SK-N-SH treated with all-trans-retinoic acid at 6 μM for 48 hours (cell line): ENCODE data around the gene NME8.

Experiments used
- BACH2 ChIP-seq: fragments of 250-450 bp; sonication (Bioruptor Pico); IDR thresholded peaks from 2 replicates; pipeline ENCODE4 v1.9.0; 2021; ENCODE audit warnings: mild to moderate bottlenecking, borderline replicate concordance
- GLIS3 ChIP-seq: fragments of 250-450 bp; sonication (Bioruptor Pico); IDR thresholded peaks from 2 replicates; pipeline ENCODE4 v1.5.0; 2020; ENCODE audit warnings: mild to moderate bottlenecking, moderate library complexity
- PPARA ChIP-seq: fragments of 250-450 bp; sonication (Bioruptor Pico); IDR thresholded peaks from 2 replicates; pipeline ENCODE4 v1.5.0; 2020; ENCODE audit warnings: mild to moderate bottlenecking, borderline replicate concordance
- RARB ChIP-seq: fragments of 250-450 bp; sonication (Bioruptor Pico); IDR thresholded peaks from 2 replicates; pipeline ENCODE4 v1.8.0; 2021; ENCODE audit warnings: mild to moderate bottlenecking, moderate library complexity
- SNAI2 ChIP-seq: fragments of 250-450 bp; sonication (Bioruptor Pico); IDR thresholded peaks from 2 replicates; pipeline ENCODE4 v1.5.0; 2020; ENCODE audit warnings: mild to moderate bottlenecking, moderate library complexity
- TOX ChIP-seq: fragments of 250-450 bp; sonication (Bioruptor Pico); IDR thresholded peaks from 2 replicates; pipeline ENCODE4 v1.8.0; 2021; ENCODE audit warnings: mild to moderate bottlenecking, moderate library complexity, borderline replicate concordance
- ZFP30 ChIP-seq: fragments of 450-650 bp; formaldehyde crosslinking; IDR thresholded peaks from 2 replicates; pipeline ENCODE4 v1.5.0; 2022; ENCODE audit warnings: mild to moderate bottlenecking, moderate library complexity
- ZNF565 ChIP-seq: fragments of 450-650 bp; formaldehyde crosslinking; conservative IDR thresholded peaks from 2 replicates; pipeline ENCODE4 v1.5.0; 2020; ENCODE audit warnings: low read depth, mild to moderate bottlenecking, moderate library complexity
- ZNF70 ChIP-seq: fragments of 450-650 bp; formaldehyde crosslinking; IDR thresholded peaks from 2 replicates; pipeline ENCODE4 v1.5.0; 2020; ENCODE audit warnings: mild to moderate bottlenecking, moderate library complexity
- TF ChIP-seq, protein P1 (sequence below): fragments of 250-450 bp; sonication (Bioruptor Pico); IDR thresholded peaks from 2 replicates; pipeline ENCODE4 v1.5.1; 2021; ENCODE audit warnings: mild to moderate bottlenecking, moderate library complexity
- TF ChIP-seq, protein P2 (sequence below): fragments of 250-450 bp; sonication (Bioruptor Pico); IDR thresholded peaks from 2 replicates; pipeline ENCODE4 v1.8.0; 2020; ENCODE audit warnings: mild to moderate bottlenecking, moderate library complexity, borderline replicate concordance

DNA sequence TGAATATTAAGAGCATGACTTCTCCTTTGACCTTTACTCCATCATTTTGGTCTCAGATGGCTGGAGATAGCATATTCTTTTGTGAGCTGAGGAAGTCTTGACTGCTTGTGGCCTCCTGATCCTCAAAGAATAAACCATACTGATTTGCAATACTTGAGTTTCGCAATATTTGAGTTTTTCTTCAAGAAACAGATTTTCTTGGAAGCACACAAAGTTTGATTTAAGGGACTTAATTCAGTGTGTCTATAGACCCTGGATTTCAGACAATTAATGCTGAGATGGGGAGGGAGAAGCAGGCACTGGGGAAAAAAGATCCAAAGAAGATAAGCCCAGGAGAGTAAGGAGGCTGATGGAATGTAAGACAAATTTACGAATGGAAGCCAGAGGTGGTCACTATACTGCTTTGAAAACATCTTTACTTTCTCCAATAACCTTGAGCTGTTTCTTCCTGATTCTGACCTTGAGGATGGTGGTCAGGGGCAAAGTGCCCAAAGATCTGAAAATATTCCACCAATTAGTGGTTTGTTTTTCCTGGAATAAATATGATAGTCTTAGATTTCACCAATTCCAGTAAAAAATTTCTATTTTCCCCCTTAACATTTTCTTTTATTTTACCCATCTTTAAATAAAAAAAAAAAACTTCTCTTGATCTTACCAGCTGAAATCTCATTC is 79.5 kb downstream of the NME8 start:
- no peak for TF ChIP-seq BACH2 (CRISPR knock-in tag)
- TF ChIP-seq RARB (CRISPR knock-in tag) = no peak
- TF ChIP-seq ZFP30 = no peak
- TF ChIP-seq PPARA = no peak
- no peak for TF ChIP-seq ZNF70 (CRISPR knock-in tag)
- no peak for TF ChIP-seq TOX (CRISPR knock-in tag)
- TF ChIP-seq, protein P1, sequence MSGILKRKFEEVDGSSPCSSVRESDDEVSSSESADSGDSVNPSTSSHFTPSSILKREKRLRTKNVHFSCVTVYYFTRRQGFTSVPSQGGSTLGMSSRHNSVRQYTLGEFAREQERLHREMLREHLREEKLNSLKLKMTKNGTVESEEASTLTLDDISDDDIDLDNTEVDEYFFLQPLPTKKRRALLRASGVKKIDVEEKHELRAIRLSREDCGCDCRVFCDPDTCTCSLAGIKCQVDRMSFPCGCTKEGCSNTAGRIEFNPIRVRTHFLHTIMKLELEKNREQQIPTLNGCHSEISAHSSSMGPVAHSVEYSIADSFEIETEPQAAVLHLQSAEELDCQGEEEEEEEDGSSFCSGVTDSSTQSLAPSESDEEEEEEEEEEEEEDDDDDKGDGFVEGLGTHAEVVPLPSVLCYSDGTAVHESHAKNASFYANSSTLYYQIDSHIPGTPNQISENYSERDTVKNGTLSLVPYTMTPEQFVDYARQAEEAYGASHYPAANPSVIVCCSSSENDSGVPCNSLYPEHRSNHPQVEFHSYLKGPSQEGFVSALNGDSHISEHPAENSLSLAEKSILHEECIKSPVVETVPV (CRISPR knock-in tag) = no peak
- TF ChIP-seq ZNF565 (CRISPR knock-in tag) = no peak
- TF ChIP-seq GLIS3 (CRISPR knock-in tag) = no peak
- no peak for TF ChIP-seq SNAI2 (CRISPR knock-in tag)
- TF ChIP-seq, protein P2, sequence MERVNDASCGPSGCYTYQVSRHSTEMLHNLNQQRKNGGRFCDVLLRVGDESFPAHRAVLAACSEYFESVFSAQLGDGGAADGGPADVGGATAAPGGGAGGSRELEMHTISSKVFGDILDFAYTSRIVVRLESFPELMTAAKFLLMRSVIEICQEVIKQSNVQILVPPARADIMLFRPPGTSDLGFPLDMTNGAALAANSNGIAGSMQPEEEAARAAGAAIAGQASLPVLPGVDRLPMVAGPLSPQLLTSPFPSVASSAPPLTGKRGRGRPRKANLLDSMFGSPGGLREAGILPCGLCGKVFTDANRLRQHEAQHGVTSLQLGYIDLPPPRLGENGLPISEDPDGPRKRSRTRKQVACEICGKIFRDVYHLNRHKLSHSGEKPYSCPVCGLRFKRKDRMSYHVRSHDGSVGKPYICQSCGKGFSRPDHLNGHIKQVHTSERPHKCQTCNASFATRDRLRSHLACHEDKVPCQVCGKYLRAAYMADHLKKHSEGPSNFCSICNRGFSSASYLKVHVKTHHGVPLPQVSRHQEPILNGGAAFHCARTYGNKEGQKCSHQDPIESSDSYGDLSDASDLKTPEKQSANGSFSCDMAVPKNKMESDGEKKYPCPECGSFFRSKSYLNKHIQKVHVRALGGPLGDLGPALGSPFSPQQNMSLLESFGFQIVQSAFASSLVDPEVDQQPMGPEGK (CRISPR knock-in tag) = no peak
